RPMI8226 (cell line): ENCODE data around the gene PRAMEF10.
"Not testable (repeated sequence)": the region's sequence is repeated elsewhere in the genome, so short reads cannot be mapped to it uniquely, and the experiment has no call there.

ENCODE experiments used
- DNase-seq: peaks from one replicate; pipeline ENCODE4 v3.0.0-alpha.2; 2015

The PRAMEF10 gene, protein sequence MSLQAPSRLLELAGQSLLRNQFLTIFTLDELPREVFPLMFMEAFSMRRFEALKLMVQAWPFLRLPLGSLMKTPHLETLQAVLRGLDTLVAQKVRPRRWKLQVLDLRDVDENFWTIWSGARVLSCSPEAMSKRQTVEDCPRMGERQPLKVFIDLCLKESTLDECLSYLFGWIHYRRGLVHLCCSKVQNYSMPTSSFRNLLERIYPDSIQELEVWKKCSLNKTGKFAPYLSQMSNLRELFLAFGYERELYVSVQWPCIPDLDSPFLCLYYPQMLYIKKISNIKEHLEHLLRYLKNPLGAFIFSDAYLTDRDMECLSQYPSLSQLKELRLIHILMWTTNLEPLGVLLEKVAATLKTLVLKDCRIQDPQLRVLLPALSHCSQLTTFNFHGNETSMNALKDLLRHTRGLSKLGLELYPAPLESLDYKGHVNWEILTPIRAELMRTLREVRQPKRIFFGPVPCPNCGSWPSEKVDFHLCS

DNA sequence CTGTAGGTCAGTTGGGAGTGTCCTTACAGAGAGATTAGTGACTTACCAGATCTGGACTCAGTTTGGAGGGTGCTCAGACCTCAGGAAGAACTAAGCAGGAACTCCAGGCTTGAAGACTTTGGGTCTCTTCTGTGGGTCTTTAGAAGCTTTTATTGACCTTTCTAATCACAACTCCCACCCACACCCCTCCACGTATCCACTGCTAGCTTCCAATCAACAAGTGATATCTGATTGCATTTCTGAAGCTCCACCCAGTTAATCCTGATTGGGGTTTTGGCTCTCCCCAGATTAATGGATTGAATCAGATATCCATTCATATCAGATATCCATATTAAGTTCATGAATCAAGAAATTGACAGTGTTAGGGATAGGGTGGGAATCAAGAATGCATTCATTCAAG, at the start of gene PRAMEF10:
Gene PRAMEF10 (minus strand): TSS at position 101 of the 400 bp plus-strand sequence. CDS start 2,423 bp downstream, outside the sequence.
- DNase-seq, result not testable (repeated sequence)

DNA sequence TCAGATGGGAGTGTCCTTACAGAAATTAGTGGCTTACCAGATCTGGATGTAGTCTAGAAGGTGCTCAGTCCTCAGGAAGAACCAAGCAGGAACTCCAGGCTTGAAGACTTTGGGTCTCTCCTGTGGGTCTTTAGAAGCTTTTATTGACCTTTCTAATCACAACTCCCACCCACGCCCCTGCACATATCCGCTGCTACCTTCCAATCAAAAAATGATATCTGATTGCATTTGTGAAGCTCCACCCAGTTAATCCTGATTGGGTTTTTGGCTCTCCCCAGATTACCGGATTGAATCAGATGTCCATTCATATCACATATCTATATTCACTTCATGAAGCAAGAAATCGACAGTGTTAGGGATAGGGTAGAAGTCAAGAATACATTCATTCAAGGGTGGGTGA, 49.4 kb upstream of the PRAMEF10 start, which contains the start of gene PRAMEF6:
Gene PRAMEF6 (minus strand): TSS at position 101 of the 400 bp plus-strand sequence. CDS start 5,062 bp downstream, outside the sequence.
- not testable (repeated sequence) for DNase-seq

DNA sequence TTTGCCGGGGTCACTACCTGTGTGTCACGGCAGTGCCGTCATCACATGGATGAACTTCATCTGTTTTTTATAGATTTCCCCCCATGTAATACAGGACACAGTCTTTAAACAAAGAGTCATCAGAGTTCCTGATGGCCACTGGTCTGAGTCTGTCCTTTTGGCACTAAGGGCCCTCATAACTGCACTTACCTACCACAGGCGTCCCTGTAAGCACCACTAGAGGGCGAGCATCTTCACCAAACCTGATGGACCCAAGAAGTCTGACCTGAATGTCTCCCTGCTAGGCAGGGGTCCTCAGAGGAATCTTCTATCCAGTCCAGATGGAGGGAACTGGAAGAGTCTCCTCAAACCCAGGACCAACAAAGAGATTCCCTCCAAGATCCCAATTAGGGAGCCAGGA, 26.3 kb upstream of the PRAMEF10 start:
- DNase-seq, result peak; percentile 4

DNA sequence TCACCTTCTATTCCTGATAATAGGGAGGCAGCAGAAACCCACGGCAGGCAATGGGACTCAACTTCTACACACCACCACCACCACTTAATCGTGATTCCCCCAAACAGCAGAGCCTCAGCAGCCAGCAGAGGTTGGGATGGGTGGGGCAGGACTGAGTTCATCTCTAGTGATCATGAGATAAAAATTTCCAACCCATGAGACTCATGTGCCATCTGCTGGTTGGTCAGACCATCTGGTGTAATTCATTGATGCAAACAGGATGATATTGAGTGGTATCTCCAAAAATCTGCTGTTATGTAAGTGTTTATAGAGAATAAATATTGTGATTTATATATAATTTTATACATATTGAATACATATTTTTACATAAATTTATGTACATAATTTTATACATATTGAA, 23.7 kb upstream of the PRAMEF10 start:
- peak; percentile 18 for DNase-seq

DNA sequence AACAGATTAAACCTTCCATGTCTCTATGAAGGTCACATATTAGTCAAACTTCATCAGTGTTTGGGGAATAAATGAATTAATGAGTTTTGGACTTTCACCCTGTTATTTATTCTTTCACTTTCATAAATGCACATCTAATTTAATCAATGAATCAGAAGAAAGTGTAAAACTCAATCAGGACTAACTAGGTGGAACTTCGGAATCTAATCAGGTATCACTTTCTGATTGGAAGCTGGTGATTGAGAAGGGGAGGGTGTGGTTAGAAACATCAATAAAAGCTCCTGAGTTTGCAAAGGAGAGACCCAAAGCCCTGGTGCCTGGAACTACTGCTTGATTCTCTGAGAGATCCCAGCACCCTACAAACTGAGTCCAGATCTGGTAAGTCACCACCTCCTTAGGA, 18.2 kb upstream of the PRAMEF10 start, which contains the start of gene PRAMEF7:
Gene PRAMEF7 (plus strand): TSS at position 301 of the 400 bp plus-strand sequence. CDS start 1,083 bp downstream, outside the sequence.
- not testable (repeated sequence) for DNase-seq

DNA sequence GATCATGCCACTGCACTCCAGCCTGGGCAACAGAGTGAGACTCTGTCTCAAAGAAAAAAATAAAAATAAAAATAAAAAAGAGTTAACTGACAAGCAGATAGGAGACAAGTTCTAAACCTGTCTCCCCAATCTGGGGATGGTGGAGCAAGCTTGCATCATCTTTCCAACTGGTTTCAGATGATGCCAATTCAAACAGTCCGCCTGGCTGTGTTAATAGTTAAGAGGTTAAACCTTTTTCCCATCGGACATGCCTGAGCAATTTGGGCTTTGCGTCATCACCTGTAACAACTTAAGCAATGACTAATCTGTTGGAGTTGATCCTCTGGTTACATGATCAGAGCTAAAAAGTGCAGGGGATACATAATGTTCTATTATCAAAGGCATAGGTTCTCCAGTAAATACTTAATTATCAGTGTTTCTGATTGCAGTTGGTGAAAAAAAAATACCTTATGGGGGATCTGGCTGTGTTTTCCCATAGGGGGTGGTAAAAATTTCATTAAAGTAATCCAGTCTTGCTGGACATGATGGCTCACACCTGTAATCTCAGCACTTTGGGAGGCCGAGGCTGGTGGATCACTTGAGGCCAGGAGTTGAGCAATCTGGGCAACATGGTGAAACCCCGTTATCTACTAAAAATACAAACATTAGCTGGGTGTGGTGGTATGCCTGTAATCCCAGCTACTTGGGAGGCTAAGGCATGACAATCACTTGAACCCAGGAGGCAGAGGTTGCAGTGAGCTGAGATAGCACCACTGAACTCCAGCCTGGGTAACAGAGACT, 5.9 kb upstream of the PRAMEF10 start:
- DNase-seq, result not testable (repeated sequence)

DNA sequence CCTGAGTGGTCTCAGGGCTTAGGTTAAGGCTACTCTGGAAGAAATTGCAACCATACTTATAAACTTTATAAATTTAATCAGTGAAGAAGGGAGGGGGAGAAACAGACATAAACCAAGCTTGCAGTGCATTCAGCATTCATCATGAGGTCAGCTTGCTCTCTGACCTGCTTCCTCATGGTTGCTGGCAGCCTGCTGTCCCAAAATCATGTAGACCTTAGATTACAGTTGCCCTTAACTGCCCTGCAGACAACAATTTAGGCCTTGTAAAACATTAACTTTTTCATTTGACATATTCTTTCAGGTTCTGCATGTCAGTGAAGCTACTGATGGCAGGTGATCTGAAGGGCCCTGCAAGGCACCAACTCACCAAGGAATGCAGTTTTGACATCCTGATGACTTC, 1.1 kb upstream of the PRAMEF10 start:
- not testable (repeated sequence) for DNase-seq

DNA sequence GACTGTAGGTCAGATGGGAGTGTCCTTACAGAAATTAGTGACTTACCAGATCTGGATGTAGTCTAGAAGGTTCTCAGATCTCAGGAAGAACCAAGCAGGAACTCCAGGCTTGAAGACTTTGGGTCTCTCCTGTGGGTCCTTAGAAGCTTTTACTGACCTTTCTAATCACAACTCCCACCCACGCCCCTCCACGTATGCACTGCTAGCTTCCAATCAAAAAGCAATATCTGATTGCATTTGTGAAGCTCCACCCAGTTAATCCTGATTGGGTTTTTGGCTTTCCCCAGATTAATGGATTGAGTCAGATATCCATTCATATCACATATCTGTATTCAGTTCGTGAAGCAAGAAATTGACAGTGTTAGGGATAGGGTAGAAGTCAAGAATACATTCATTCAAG, 12.0 kb downstream of the PRAMEF10 start, which contains the start of gene PRAMEF4:
Gene PRAMEF4 (minus strand): TSS at position 101 of the 400 bp plus-strand sequence. CDS start 2,807 bp downstream, outside the sequence.
- DNase-seq, result not testable (repeated sequence)

DNA sequence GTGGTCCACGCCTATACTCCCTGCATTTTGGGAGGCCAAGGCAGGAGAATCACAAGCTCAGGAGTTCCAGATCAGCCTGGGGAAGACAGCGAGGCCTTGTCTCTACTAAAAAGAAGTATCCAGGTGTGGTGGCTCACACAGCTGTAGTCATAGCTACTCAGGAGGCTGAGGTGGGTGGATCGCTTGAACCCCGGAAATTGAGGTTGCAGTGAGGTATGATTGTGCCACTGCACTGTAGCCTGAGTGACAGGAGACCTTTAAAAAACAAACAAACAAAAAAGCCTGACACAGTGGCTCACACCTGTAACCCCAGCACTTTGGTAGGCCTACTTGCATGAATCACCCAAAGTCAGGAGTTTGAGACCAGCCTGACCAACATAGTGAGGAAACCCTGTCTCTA, 19.6 kb downstream of the PRAMEF10 start:
- peak; percentile 58 for DNase-seq

DNA sequence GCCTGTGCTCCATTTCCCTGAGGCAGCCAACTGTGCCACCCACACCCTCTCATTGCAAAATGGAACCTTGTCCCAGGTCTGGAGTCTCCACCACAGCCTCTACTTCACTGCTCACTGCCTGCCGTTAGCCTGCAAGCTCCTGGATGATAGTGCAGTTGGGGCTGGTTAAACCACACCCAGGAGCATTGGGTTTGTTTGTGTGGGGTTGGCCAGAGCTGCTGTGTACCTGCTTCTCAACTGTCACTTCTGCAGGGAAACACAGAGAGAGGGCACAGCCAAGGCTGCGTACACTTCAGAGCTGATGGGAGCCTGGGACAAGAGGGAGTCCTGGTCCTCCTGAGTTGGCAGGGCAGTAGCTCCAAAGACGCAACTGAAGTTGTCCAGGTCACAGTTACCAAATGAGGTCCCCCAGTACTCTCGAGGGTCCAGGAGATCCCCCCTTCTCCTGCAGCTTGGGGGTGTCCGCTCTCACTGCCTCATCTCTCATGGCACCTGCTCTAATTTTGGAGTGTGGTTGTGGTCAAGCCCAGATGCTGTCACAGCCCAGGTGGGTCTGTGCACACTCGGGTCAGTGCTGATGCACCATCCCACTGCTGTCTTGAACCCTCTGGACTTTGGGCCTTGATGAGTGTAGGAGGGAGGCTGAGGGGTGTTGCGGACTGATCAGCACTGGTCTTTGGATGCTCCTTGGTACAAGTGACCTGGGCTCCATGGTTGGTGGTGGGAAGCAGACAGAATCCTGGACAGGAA, 34.8 kb downstream of the PRAMEF10 start:
- peak; percentile 44 for DNase-seq

DNA sequence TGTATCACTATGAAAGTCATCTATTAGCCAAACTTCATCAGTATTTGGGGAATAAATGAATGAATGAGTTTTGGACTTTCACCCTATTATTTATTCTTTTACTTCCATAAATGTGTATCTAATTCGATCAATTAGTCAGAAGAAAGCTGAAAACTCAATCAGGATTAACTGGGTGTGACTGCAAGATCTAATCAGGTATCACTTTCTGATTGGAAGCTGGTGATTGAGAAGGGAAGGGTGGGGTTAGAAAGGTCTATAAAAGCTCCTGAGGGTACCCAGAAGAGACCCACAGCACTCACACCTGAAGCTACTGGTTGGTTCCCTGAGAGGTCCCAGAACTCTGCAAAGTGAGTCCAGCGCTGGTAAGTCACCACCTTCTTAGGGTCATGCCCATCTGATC, 41.3 kb downstream of the PRAMEF10 start, which contains the start of gene PRAMEF2:
Gene PRAMEF2 (plus strand): TSS at position 301 of the 400 bp plus-strand sequence. CDS start 1,924 bp downstream, outside the sequence.
- not testable (repeated sequence) for DNase-seq

DNA sequence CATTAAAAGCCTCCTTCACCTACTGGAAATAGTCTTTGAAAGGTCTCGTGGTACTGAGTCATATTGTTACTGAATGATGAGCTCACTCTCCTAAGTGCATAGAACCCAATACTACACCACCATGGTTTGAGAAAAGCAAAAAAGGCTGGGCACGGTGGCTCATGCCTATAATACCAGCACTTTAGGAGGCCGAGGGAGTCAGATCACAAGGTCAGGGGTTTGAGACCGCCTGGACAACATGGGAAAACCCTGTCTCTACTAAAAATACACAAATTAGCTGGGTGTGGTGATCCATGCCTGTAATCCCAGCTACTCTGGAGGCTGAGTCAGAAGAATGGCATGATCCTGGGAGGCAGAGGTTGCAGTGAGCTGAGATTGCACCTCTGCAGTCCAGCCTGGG, 46.3 kb downstream of the PRAMEF10 start:
- no peak for DNase-seq

DNA sequence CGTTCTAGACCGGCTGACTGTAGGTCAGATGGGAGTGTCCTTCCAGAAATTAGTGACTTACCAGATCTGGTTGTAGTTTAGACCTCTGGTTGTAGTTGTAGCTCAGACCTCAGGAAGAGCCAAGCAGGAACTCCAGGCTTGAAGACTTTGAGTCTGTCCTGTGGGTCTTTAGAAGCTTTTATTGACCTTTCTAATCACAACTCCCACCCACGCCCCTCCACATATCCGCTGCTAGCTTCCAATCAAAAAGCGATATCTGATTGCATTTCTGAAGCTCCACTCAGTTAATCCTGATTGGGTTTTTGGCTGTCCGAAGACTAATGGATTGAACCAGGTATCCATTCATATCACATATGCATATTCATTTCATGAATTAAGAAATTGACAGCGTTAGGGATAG, 49.5 kb downstream of the PRAMEF10 start, which contains the start of gene HNRNPCL1:
Gene HNRNPCL1 (minus strand): TSS at position 101 of the 400 bp plus-strand sequence. CDS start 431 bp downstream, outside the sequence.
- DNase-seq, result not testable (repeated sequence)
